Adrenal gland (tissue), 12 donors: ENCODE results near the gene CNTNAP2. TPM values are rescaled to one million over a fixed set of nuclear protein-coding genes. Genes with fewer than 3 reads are reported as not detected.

ENCODE experiments used
- DNase-seq, 7 donors: peaks; one replicate each; pipeline ENCODE4 v3.0.0-alpha.2; 2019 to 2020
- H3K27ac ChIP-seq, 5 donors: fragments of 200-600 bp; sonication (generic) in 4 of 5; 1 replicate in 3 of 5; 2 replicates in 2 of 5; pipeline versions ENCODE4 v1.5.1 to v1.8.0; 2016 to 2020; ENCODE audit warnings: mild to moderate bottlenecking in 1 of 5
- H3K27me3 ChIP-seq: fragments of 200-600 bp; 2 replicates; pipeline ENCODE4 v1.8.0; 2021
- H3K36me3 ChIP-seq, 2 donors: fragments of 200-600 bp; replicated peaks in 1 of 2; 1 replicate in 1 of 2; 2 replicates in 1 of 2; pipeline versions ENCODE4 v1.5.1 to v1.8.0; 2018 to 2022
- H3K4me1 ChIP-seq, 2 donors: fragments of 200-600 bp; replicated peaks in 1 of 2; 1 replicate in 1 of 2; 2 replicates in 1 of 2; pipeline versions ENCODE4 v1.5.1 to v1.8.0; 2018 to 2021
- H3K4me3 ChIP-seq, 4 donors: fragments of 200-600 bp; sonication (generic) in 3 of 4; one replicate each; pipeline ENCODE4 v1.5.1; 2016 to 2018
- H3K9me3 ChIP-seq, 3 donors: fragments of 200-600 bp; sonication (generic) in 1 of 3; replicated peaks in 1 of 3; 1 replicate in 2 of 3; 2 replicates in 1 of 3; pipeline versions ENCODE4 v1.5.1 to v1.8.0; 2016 to 2021
- CTCF ChIP-seq, 6 experiments: fragments of 450-650 bp in 4 of 6; fragments of 200-600 bp in 2 of 6; sonication (generic) in 1 of 6; IDR thresholded peaks; 1 replicate in 5 of 6; 2 replicates in 1 of 6; pipeline versions ENCODE4 v1.5.1 to v1.8.0; 2016 to 2021; ENCODE audit warnings: antibody characterized with exemption in 6 of 6, mild to moderate bottlenecking in 2 of 6, moderate library complexity in 1 of 6
- POLR2A ChIP-seq, 2 donors: fragments of 450-650 bp; IDR thresholded peaks; one replicate each; pipeline ENCODE4 v1.6.1; 2017; ENCODE audit warnings: antibody characterized with exemption in 2 of 2, mild to moderate bottlenecking in 2 of 2, moderate library complexity in 1 of 2
- WGBS, 4 donors: extraction: QIAGEN DNeasy Blood & Tissue Kit in 2 of 4; methylation state at CpG; one replicate each; pipeline versions ENCODE4 v1.1.5 to v1.1.7; 2013 to 2017; 5-methylcytosine and 5-hydroxymethylcytosine counted together
- intact Hi-C, 2 donors: fragments of 100-400 bp; cut with DNase I; formaldehyde crosslinking; loops; one replicate each; pipeline versions ENCODE4 v1.14.1 to v1.15.0; 2022 to 2023
- polyA plus RNA-seq, 3 donors: library from polyadenylated mRNA; stranded (reverse); fragments of 200-250 nt in 2 of 3; fragments of 350-450 nt in 1 of 3; fragmentation: Illumina TruSeq in 1 of 3; extraction: RNeasy Lipid Tissue Mini Kit (QIAGEN cat#74804) in 1 of 3; gene quantifications; one replicate each; pipeline ENCODE4 v1.2.3, GENCODE V29; 2013 to 2014
- total RNA-seq, 9 donors: library from RNA; depleted of rRNA in 4 of 9; stranded (reverse); fragments of >200 nt in 4 of 9; fragments of 120-200 nt in 1 of 9; fragmentation: NEBNext Ultra II Directional in 1 of 9; extraction: Animal tissue kit (Norgen Biotek cat#: 25700) in 1 of 9; gene quantifications; one replicate each; pipeline versions ENCODE4 v1.1.0 to v1.2.4, GENCODE V29; 2013 to 2023
- donor health status: healthy with polysubstance abuse.
- donor health status: Bipolar disorder and iron deficiency.
- donor health status: DM: yes; HTN: yes; CAD: no.
- donor health status: DM: no; HTN: no; CAD: no.
- donor health status: DM: no; HTN: no; CAD: no.
- donor health status: DM: yes; HTN: yes; CAD: no.

CNTNAP2 gene
- total and polyA plus RNA-seq, 12 donors, result 0.14 to 6.3 (median 1.8) TPM; not detected in 2

- no peaks in the 10 kb centered on the region for H3K4me1 ChIP-seq
- intact Hi-C loops, result no loop called here
- no peak overlapping the region for H3K27ac ChIP-seq
- H3K4me3 ChIP-seq, result no peak overlapping the region
- DNase-seq, result no peak
- no peaks in the 10 kb centered on the region for H3K9me3 ChIP-seq
- WGBS, 4 donors, result 87 to 100% (median 92%) methylated on average over 2 of the region's 2 CpGs
- TF ChIP-seq CTCF (IDR thresholded peaks at IDR 0.05) (no peak), POLR2A (IDR thresholded peaks at IDR 0.05) (no peak)
- H3K27me3 ChIP-seq, result no peaks in the 10 kb centered on the region
- no peaks in the 10 kb centered on the region for H3K36me3 ChIP-seq
Observed at GRCh38 chr7:147321504-147321903, 1204.9 kb downstream of the CNTNAP2 start.

- TF ChIP-seq POLR2A (IDR thresholded peaks at IDR 0.05) (no peak), CTCF (IDR thresholded peaks at IDR 0.05) (no peak)
- Histone ChIP-seq H3K9me3 (no peaks in the 10 kb centered on the region), H3K27ac (no peak overlapping the region), H3K36me3 (no peaks in the 10 kb centered on the region), H3K4me1 (no peaks in the 10 kb centered on the region), H3K4me3 (no peak overlapping the region), H3K27me3 (no peaks in the 10 kb centered on the region)
- WGBS, 4 donors, result 32 to 67% (median 54%) methylated on average over 2 of the region's 2 CpGs
- DNase-seq, result no peak
- intact Hi-C loops, result no loop called here
Observed at GRCh38 chr7:147332988-147333387, 1216.4 kb downstream of the CNTNAP2 start.

- TF ChIP-seq CTCF (IDR thresholded peaks at IDR 0.05) (no peak), POLR2A (IDR thresholded peaks at IDR 0.05) (no peak)
- intact Hi-C loops, result no loop called here
- DNase-seq, result no peak
Observed at GRCh38 chr7:147363101-147363500, 1246.5 kb downstream of the CNTNAP2 start.

GRCh38 chr7:147376192-147376591 lies 1259.6 kb downstream of the CNTNAP2 start:
- no peaks in the 10 kb centered on the region for H3K27me3 ChIP-seq
- TF ChIP-seq CTCF (IDR thresholded peaks at IDR 0.05), result no peak
- TF ChIP-seq POLR2A (IDR thresholded peaks at IDR 0.05), result no peak
- H3K36me3 ChIP-seq, result no peaks in the 10 kb centered on the region
- no peaks in the 10 kb centered on the region for H3K4me1 ChIP-seq
- H3K9me3 ChIP-seq, result no peaks in the 10 kb centered on the region
- intact Hi-C loops, result no loop called here
- no peak for DNase-seq
- H3K4me3 ChIP-seq, result no peak overlapping the region
- H3K27ac ChIP-seq, result no peak overlapping the region
- 63 to 73% (median 67%) methylated on average over 5 of the region's 5 CpGs for WGBS, 4 donors

More at GRCh38 chr7:147363101-147363500, 1246.5 kb downstream of the CNTNAP2 start:
- H3K36me3 ChIP-seq, result no peaks in the 10 kb centered on the region
- no peaks in the 10 kb centered on the region for H3K4me1 ChIP-seq
- no peak overlapping the region for H3K27ac ChIP-seq
- no peaks in the 10 kb centered on the region for H3K27me3 ChIP-seq
- WGBS, 4 donors, result 75 to 93% (median 82%) methylated on average over 4 of the region's 4 CpGs
- H3K9me3 ChIP-seq, result peaks cover 0 to 8% (median 0%) of the 10 kb centered on the region in 3 donors
- H3K4me3 ChIP-seq, result no peak overlapping the region
